Neural progenitor cell (in vitro differentiated cells): ENCODE measurements around the gene IMMP1L. TPM values are rescaled to one million over a fixed set of nuclear protein-coding genes. Genes with fewer than 3 reads are reported as not detected.
A peak's percentile ranks its signal among the peaks of the same experiment; 100 is the strongest.

Source experiments
- DNase-seq: peaks from one replicate; pipeline ENCODE4 v3.0.0-alpha.2; 2016; ENCODE audit warnings: low spot score
- H2AFZ ChIP-seq: fragments of 200-600 bp; sonication (generic); replicated peaks from 2 replicates; pipeline ENCODE4 v1.6.1; 2016; ENCODE audit warnings: antibody characterized with exemption
- H3F3A ChIP-seq: fragments of 200-600 bp; sonication (generic); 2 replicates; pipeline ENCODE4 v1.6.1; 2016; ENCODE audit warnings: antibody characterized with exemption, low read depth
- H3K27ac ChIP-seq: fragments of 200-600 bp; sonication (generic); 2 replicates; pipeline ENCODE4 v1.5.1; 2016; ENCODE audit warnings: mild to moderate bottlenecking
- H3K27me3 ChIP-seq: fragments of 200-600 bp; sonication (generic); 2 replicates; pipeline ENCODE4 v1.6.1; 2016; ENCODE audit warnings: mild to moderate bottlenecking, moderate library complexity
- H3K36me3 ChIP-seq: fragments of 200-600 bp; sonication (generic); 2 replicates; pipeline ENCODE4 v1.5.1; 2016
- H3K4me1 ChIP-seq: fragments of 200-600 bp; sonication (generic); 2 replicates; pipeline ENCODE4 v1.6.1; 2016; ENCODE audit warnings: mixed run types
- H3K4me2 ChIP-seq: fragments of 200-600 bp; sonication (generic); 2 replicates; pipeline ENCODE4 v1.6.1; 2016
- H3K4me3 ChIP-seq: fragments of 200-600 bp; sonication (generic); 2 replicates; pipeline ENCODE4 v1.5.1; 2016
- H3K79me2 ChIP-seq: fragments of 200-600 bp; sonication (generic); 2 replicates; pipeline ENCODE4 v1.6.1; 2016; ENCODE audit warnings: low read depth
- H3K9ac ChIP-seq: fragments of 200-600 bp; sonication (generic); 2 replicates; pipeline ENCODE4 v1.6.1; 2016
- H3K9me3 ChIP-seq: fragments of 200-600 bp; sonication (generic); 2 replicates; pipeline ENCODE4 v1.5.1; 2016; ENCODE audit warnings: low read depth
- H4K20me1 ChIP-seq: fragments of 200-600 bp; sonication (generic); 2 replicates; pipeline ENCODE4 v1.6.1; 2016; ENCODE audit warnings: low read depth
- H3K27ac Mint-ChIP-seq: 3 replicates; pipeline ENCODE4 v1.8.0; 2021; ENCODE audit warnings: mixed read lengths
- H3K27me3 Mint-ChIP-seq: 2 replicates; pipeline ENCODE4 v1.8.0; 2022; ENCODE audit warnings: low read depth, mild to moderate bottlenecking, inconsistent platforms, moderate library complexity, mixed read lengths; ENCODE audit not compliant: insufficient read depth
- H3K36me3 Mint-ChIP-seq: 3 replicates; pipeline ENCODE4 v1.8.0; 2021; ENCODE audit warnings: mixed read lengths
- H3K4me1 Mint-ChIP-seq: 3 replicates; pipeline ENCODE4 v1.8.0; 2021; ENCODE audit warnings: mixed read lengths
- H3K4me3 Mint-ChIP-seq: 3 replicates; pipeline ENCODE4 v1.8.0; 2021; ENCODE audit warnings: mild to moderate bottlenecking, moderate library complexity, mixed read lengths
- H3K9me3 Mint-ChIP-seq: 3 replicates; pipeline ENCODE4 v1.8.0; 2020; ENCODE audit warnings: mixed read lengths
- EZH2 ChIP-seq: fragments of 200-600 bp; sonication (generic); IDR thresholded peaks from 2 replicates; pipeline ENCODE4 v1.6.1; 2017; ENCODE audit warnings: antibody characterized with exemption, mild to moderate bottlenecking, moderate library complexity
- EZH2phosphoT487 ChIP-seq: fragments of 200-600 bp; sonication (generic); IDR thresholded peaks from 2 replicates; pipeline ENCODE4 v1.6.1; 2017; ENCODE audit warnings: antibody characterized with exemption
- total RNA-seq: library from RNA; depleted of rRNA; stranded (reverse); fragments of >200 nt; gene quantifications from 2 replicates; pipeline ENCODE4 v1.2.3, GENCODE V29; 2015; ENCODE audit warnings: low replicate concordance
- TF ChIP-seq, protein P1 (sequence below): fragments of 200-600 bp; sonication (generic); IDR thresholded peaks from 2 replicates; pipeline ENCODE4 v1.5.1; 2017; ENCODE audit warnings: antibody characterized with exemption, mild to moderate bottlenecking

Gene IMMP1L
- total RNA-seq, 1 donor from 2014 or later, result 122 TPM

GRCh38 chr11:31479066-31479465 is 30.4 kb downstream of the IMMP1L start:
- Histone ChIP-seq H3K4me1 (peaks cover 40% of the 10 kb centered on the region), H2AFZ (no peak overlapping the region), H3K4me3 (no peak overlapping the region), H3K79me2 (peaks cover 100% of the 10 kb centered on the region), H3K27me3 (no peaks in the 10 kb centered on the region), H4K20me1 (no peaks in the 10 kb centered on the region), H3F3A (peaks cover 11% of the 10 kb centered on the region), H3K9ac (no peak overlapping the region), H3K27ac (peak overlapping the region; percentile 42), H3K36me3 (peaks cover 12% of the 10 kb centered on the region), H3K4me2 (no peak overlapping the region), H3K9me3 (peaks cover 5% of the 10 kb centered on the region)
- DNase-seq, result no peak
- H3K4me1 Mint-ChIP-seq, result peaks cover 38% of the 10 kb centered on the region
- no peak overlapping the region for H3K4me3 Mint-ChIP-seq
- no peaks in the 10 kb centered on the region for H3K27me3 Mint-ChIP-seq
- H3K27ac Mint-ChIP-seq, result no peak overlapping the region
- peaks cover 10% of the 10 kb centered on the region for H3K36me3 Mint-ChIP-seq
- TF ChIP-seq EZH2, result no peak
- TF ChIP-seq EZH2phosphoT487, result no peak
- TF ChIP-seq, protein P1, sequence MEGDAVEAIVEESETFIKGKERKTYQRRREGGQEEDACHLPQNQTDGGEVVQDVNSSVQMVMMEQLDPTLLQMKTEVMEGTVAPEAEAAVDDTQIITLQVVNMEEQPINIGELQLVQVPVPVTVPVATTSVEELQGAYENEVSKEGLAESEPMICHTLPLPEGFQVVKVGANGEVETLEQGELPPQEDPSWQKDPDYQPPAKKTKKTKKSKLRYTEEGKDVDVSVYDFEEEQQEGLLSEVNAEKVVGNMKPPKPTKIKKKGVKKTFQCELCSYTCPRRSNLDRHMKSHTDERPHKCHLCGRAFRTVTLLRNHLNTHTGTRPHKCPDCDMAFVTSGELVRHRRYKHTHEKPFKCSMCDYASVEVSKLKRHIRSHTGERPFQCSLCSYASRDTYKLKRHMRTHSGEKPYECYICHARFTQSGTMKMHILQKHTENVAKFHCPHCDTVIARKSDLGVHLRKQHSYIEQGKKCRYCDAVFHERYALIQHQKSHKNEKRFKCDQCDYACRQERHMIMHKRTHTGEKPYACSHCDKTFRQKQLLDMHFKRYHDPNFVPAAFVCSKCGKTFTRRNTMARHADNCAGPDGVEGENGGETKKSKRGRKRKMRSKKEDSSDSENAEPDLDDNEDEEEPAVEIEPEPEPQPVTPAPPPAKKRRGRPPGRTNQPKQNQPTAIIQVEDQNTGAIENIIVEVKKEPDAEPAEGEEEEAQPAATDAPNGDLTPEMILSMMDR, result no peak
- H3K9me3 Mint-ChIP-seq, result peaks cover 11% of the 10 kb centered on the region

DNA sequence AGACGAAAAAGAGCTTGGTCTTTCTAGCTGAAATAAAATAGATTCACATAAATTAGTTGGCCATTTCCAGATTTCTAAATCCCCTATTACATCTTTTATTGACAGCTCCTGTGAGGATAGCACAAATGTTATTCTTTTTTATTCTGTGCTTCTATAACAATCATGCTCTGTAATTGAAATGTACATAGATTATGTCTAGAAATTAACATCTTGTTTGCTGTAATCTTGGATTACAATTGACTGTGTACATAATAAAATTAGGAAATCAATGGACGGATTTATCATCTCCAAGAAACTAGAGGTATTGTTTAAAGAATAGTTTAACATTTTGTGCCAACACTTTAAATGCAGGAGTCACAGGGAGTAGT is 31.2 kb downstream of the IMMP1L start:
- peaks cover 14% of the 10 kb centered on the region for H3K36me3 Mint-ChIP-seq

DNA sequence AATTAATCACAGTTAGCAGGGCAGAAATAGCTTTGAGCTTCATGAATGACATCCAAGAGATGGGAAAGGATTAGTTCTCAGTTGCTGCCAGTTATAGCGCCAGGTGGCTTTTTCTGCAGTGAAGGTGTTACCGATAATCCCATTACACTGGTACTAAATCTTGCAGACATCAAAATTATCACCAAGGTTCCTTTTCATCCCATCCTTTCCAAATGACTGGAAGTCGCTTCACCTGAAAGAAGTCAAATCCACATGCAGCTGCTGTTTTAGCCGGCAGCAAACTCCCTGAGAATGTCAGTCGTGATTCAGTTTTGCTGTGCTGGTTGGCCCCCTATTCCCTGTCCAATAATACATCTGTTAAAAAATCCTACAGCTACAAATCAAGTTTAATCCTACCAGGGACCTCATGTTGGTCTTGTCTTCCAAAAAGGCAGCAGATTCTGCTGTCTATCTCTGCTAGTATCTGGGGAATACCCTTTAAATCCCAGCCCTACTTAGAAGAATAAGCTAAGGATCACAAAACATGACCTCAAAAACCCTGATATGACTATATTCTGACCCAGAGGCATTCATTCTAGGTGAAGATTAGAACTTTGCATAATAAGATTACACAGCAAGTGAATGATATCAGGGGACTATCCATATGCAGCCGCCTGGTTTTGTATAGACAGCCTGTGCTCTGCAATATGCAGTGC is 31.7 kb downstream of the IMMP1L start:
- peaks cover 25% of the 10 kb centered on the region for H3F3A ChIP-seq
- TF ChIP-seq EZH2, result no peak
- no peak for TF ChIP-seq EZH2phosphoT487
- TF ChIP-seq, protein P1, result no peak
- peaks cover 38% of the 10 kb centered on the region for H3K4me1 Mint-ChIP-seq
- no peaks in the 10 kb centered on the region for H3K27me3 ChIP-seq
- no peak overlapping the region for H3K4me3 Mint-ChIP-seq
- H2AFZ ChIP-seq, result no peak overlapping the region
- peaks cover 10% of the 10 kb centered on the region for H3K36me3 ChIP-seq
- H3K9me3 ChIP-seq, result no peaks in the 10 kb centered on the region
- H3K27me3 Mint-ChIP-seq, result no peaks in the 10 kb centered on the region
- DNase-seq, result no peak
- peaks cover 11% of the 10 kb centered on the region for H3K36me3 Mint-ChIP-seq
- H3K9ac ChIP-seq, result no peak overlapping the region
- H3K27ac ChIP-seq, result peak overlapping the region; percentile 42
- H4K20me1 ChIP-seq, result no peaks in the 10 kb centered on the region
- H3K79me2 ChIP-seq, result peaks cover 95% of the 10 kb centered on the region
- H3K27ac Mint-ChIP-seq, result peak overlapping the region; percentile 29
- peaks cover 40% of the 10 kb centered on the region for H3K4me1 ChIP-seq
- H3K4me2 ChIP-seq, result peak overlapping the region; percentile 23
- H3K9me3 Mint-ChIP-seq, result peaks cover 12% of the 10 kb centered on the region
- no peak overlapping the region for H3K4me3 ChIP-seq

More for the DNA sequence above, 31.2 kb downstream of the IMMP1L start:
- no peaks in the 10 kb centered on the region for H4K20me1 ChIP-seq
- peaks cover 40% of the 10 kb centered on the region for H3K4me1 ChIP-seq
- DNase-seq, result no peak
- peaks cover 12% of the 10 kb centered on the region for H3K36me3 ChIP-seq
- H3K27me3 Mint-ChIP-seq, result no peaks in the 10 kb centered on the region
- H3K4me2 ChIP-seq, result peak overlapping the region; percentile 23
- TF ChIP-seq, protein P1, result no peak
- TF ChIP-seq EZH2 (no peak), EZH2phosphoT487 (no peak)
- peaks cover 15% of the 10 kb centered on the region for H3K9me3 Mint-ChIP-seq
- H3K27ac ChIP-seq, result peak overlapping the region; percentile 42
- H3K79me2 ChIP-seq, result peaks cover 100% of the 10 kb centered on the region
- no peaks in the 10 kb centered on the region for H3K27me3 ChIP-seq
- peaks cover 3% of the 10 kb centered on the region for H3K9me3 ChIP-seq
- no peak overlapping the region for H3K4me3 Mint-ChIP-seq
- H3K27ac Mint-ChIP-seq, result no peak overlapping the region
- H3K4me3 ChIP-seq, result no peak overlapping the region
- H3K4me1 Mint-ChIP-seq, result peaks cover 38% of the 10 kb centered on the region
- peaks cover 19% of the 10 kb centered on the region for H3F3A ChIP-seq
- H3K9ac ChIP-seq, result no peak overlapping the region
- H2AFZ ChIP-seq, result no peak overlapping the region
